Transverse colon (tissue), 4 donors: ENCODE measurements around the gene FRY. TPM values are rescaled to one million over a fixed set of nuclear protein-coding genes. Genes with fewer than 3 reads are reported as not detected.

Experiments used
- DNase-seq: peaks from one replicate; pipeline ENCODE4 v3.0.0-alpha.2; 2019
- H3K27ac ChIP-seq, 4 donors: fragments of 200-600 bp; sonication (generic); 2 replicates each; pipeline ENCODE4 v1.5.1; 2016 to 2018; ENCODE audit warnings: inconsistent platforms in 4 of 4
- H3K27me3 ChIP-seq: fragments of 200-600 bp; sonication (generic); 2 replicates; pipeline ENCODE4 v1.5.1; 2017; ENCODE audit warnings: inconsistent platforms
- H3K36me3 ChIP-seq, 4 donors: fragments of 200-600 bp; sonication (generic); 2 replicates each; pipeline ENCODE4 v1.5.1; 2017 to 2019; ENCODE audit warnings: inconsistent platforms in 4 of 4
- H3K4me1 ChIP-seq, 4 donors: fragments of 200-600 bp; sonication (generic); 2 replicates each; pipeline ENCODE4 v1.5.1; 2017 to 2020; ENCODE audit warnings: inconsistent platforms in 4 of 4
- H3K4me3 ChIP-seq, 4 donors: fragments of 200-600 bp; sonication (generic); 1 replicate in 1 of 4; 2 replicates in 3 of 4; pipeline versions ENCODE4 v1.5.1 to v1.6.1; 2017 to 2019; ENCODE audit warnings: inconsistent platforms in 4 of 4
- H3K9me3 ChIP-seq, 2 donors: fragments of 200-600 bp; sonication (generic); 2 replicates each; pipeline ENCODE4 v1.5.1; 2017 to 2019; ENCODE audit warnings: inconsistent platforms in 2 of 2
- EP300 ChIP-seq: sonication (generic); formaldehyde crosslinking; IDR thresholded peaks from one replicate; pipeline ENCODE4 v1.6.1; 2017; ENCODE audit warnings: antibody characterized with exemption, low read depth
- POLR2A ChIP-seq: fragments of 450-650 bp; IDR thresholded peaks from one replicate; pipeline ENCODE4 v1.6.1; 2016; ENCODE audit warnings: antibody characterized with exemption, mild to moderate bottlenecking, moderate library complexity
- POLR2AphosphoS5 ChIP-seq, 3 donors: sonication (generic); formaldehyde crosslinking; IDR thresholded peaks; one replicate each; pipeline ENCODE4 v1.6.1; 2016; ENCODE audit warnings: antibody characterized with exemption in 3 of 3
- WGBS, 2 donors: methylation state at CpG; one replicate each; pipeline ENCODE4 v1.1.5; 2018; ENCODE audit warnings: low coverage in 1 of 2; 5-methylcytosine and 5-hydroxymethylcytosine counted together
- in situ Hi-C, 4 donors: fragments of 200-750 bp; cut with MboI; loops; one replicate each; pipeline versions ENCODE4 v1.15.0 to v1.15.1; 2017; ENCODE audit warnings: low sequenced_read_pairs in 3 of 4, low pct_ligation_motif_present in 1 of 4, low pct_unique_long_range_greater_than_20kb in 1 of 4
- intact Hi-C: fragments of 100-400 bp; cut with DNase I; formaldehyde crosslinking; loops from one replicate; pipeline ENCODE4 v1.15.1; 2023; ENCODE audit warnings: low total_unique reads
- total RNA-seq, 4 donors: library from RNA; depleted of rRNA; stranded (reverse); fragments of >200 nt; gene quantifications; one replicate each; pipeline ENCODE4 v1.1.0, GENCODE V29; 2016
- TF ChIP-seq, protein P1 (sequence below), 5 experiments: fragments of 200-600 bp in 3 of 5; fragments of 450-650 bp in 2 of 5; sonication (generic) in 3 of 5; IDR thresholded peaks; 1 replicate in 2 of 5; 2 replicates in 3 of 5; pipeline ENCODE4 v1.5.1; 2016 to 2017; ENCODE audit warnings: antibody characterized with exemption in 5 of 5, inconsistent platforms in 3 of 5, mild to moderate bottlenecking in 2 of 5, moderate library complexity in 1 of 5

FRY gene
- total RNA-seq, 4 donors from 2014 or later = 6.7 to 42.6 (median 12.4) TPM

DNA sequence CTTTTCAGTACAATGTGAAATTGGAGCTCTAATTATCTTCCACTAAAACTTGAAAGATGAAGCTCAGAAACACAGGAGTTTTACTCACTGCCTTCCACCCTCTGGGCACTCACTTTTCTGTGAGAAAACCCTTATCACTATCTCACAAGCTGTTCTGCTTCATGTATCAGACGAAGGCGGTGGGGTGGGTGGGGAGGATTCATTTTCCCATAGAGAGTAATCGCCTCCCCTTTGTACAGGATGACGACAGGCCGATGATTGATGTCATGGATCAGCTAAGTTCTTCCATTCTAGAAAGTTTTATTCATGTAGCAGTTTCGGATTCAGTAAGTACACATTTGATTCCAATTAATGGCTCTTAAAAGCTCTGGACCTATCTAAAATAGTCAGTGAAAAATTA lies 143.7 kb downstream of the FRY start:
- Histone ChIP-seq H3K9me3 (no peaks in the 10 kb centered on the region), H3K4me1 (no peaks in the 10 kb centered on the region), H3K27ac (no peak overlapping the region), H3K27me3 (no peaks in the 10 kb centered on the region), H3K4me3 (no peak overlapping the region), H3K36me3 (no peaks in the 10 kb centered on the region)
- no peak for DNase-seq
- TF ChIP-seq POLR2A = no peak
- TF ChIP-seq EP300 = no peak
- no peak for TF ChIP-seq POLR2AphosphoS5 (IDR thresholded peaks at IDR 0.05)
- TF ChIP-seq, protein P1, sequence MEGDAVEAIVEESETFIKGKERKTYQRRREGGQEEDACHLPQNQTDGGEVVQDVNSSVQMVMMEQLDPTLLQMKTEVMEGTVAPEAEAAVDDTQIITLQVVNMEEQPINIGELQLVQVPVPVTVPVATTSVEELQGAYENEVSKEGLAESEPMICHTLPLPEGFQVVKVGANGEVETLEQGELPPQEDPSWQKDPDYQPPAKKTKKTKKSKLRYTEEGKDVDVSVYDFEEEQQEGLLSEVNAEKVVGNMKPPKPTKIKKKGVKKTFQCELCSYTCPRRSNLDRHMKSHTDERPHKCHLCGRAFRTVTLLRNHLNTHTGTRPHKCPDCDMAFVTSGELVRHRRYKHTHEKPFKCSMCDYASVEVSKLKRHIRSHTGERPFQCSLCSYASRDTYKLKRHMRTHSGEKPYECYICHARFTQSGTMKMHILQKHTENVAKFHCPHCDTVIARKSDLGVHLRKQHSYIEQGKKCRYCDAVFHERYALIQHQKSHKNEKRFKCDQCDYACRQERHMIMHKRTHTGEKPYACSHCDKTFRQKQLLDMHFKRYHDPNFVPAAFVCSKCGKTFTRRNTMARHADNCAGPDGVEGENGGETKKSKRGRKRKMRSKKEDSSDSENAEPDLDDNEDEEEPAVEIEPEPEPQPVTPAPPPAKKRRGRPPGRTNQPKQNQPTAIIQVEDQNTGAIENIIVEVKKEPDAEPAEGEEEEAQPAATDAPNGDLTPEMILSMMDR (IDR thresholded peaks at IDR 0.05) = no peak
- WGBS, 2 donors = 77 to 87% methylated on average over 5 to 6 of the region's 6 CpGs
- in situ Hi-C loops (no loop called here), intact Hi-C loops (no loop called here)

DNA sequence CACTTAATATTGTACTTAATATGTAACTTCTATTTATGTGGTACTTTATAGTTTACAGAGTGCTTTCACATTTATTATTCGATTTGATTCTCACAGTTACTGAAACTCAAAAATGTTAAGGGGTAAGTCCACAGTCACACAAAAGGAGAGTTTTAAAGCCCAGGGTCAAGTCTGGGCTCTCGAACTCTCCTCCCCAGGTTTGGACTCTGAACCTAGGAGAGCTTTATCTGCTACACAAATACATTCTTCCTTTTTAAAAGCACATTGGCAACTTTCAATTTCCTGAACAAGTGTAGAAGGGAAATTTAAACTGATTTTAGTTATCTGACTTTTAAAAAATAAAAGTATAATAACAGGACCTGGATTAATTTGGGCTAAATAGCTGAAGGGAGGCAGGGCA lies 144.4 kb downstream of the FRY start:
- DNase-seq = no peak
- H3K27me3 ChIP-seq = no peaks in the 10 kb centered on the region
- H3K36me3 ChIP-seq = no peaks in the 10 kb centered on the region
- H3K4me3 ChIP-seq = no peak overlapping the region
- no peaks in the 10 kb centered on the region for H3K4me1 ChIP-seq
- no peak for TF ChIP-seq EP300
- TF ChIP-seq POLR2AphosphoS5 (IDR thresholded peaks at IDR 0.05) = no peak
- TF ChIP-seq POLR2A = no peak
- TF ChIP-seq, protein P1 (IDR thresholded peaks at IDR 0.05) = no peak
- in situ Hi-C loops (no loop called here), intact Hi-C loops (no loop called here)
- H3K9me3 ChIP-seq = no peaks in the 10 kb centered on the region
- no peak overlapping the region for H3K27ac ChIP-seq
- WGBS, 2 donors = 40 to 57% methylated on average over 2 of the region's 2 CpGs

DNA sequence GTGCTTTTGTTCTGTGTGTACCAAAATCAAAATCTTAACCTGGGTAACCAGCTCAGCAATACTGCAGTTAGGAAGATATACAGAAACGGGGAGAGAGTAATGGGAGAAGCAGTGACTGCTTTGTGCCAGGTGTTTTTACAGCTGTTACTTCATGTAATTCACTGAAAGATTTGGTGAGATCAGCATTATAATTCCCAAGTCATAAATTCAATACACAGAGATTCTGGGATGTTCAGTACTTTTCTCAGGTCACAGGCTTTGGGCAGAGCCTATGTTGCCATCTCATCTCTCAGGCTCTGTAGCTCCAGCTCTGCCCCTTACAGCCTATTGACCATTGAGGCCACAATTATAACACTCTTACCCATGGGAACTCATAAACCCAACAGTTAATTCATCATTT lies 145.1 kb downstream of the FRY start:
- no peak for DNase-seq

DNA sequence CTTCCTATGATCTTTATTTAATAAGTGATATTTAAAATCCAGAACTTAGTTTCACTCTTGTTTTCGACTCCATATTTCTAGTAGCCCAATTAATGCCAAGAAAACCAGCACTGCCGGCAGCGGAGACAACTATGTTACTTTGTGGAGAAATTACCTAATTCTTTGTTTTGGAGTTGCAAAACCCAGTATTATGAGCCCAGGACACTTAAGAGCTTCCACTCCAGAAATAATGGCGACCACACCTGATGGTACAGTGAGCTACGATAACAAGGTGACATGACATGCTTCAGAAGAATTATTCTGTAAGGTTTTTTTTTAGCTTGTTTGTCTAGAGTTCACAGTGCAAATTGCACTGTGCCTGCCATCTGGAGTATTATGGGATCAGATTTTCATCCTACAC lies 147.2 kb downstream of the FRY start:
- intact Hi-C loops = no loop called here
- no peaks in the 10 kb centered on the region for H3K9me3 ChIP-seq
- no peaks in the 10 kb centered on the region for H3K27me3 ChIP-seq
- no peak for DNase-seq
- H3K36me3 ChIP-seq = no peaks in the 10 kb centered on the region
- WGBS, 2 donors = 91 to 93% methylated on average over 3 to 5 of the region's 5 CpGs
- no peak overlapping the region for H3K4me3 ChIP-seq
- TF ChIP-seq EP300 (no peak), POLR2A (no peak), POLR2AphosphoS5 (IDR thresholded peaks at IDR 0.05) (no peak)
- TF ChIP-seq, protein P1 (IDR thresholded peaks at IDR 0.05) = no peak
- no peak overlapping the region for H3K27ac ChIP-seq
- in situ Hi-C loops = no loop called here
- no peaks in the 10 kb centered on the region for H3K4me1 ChIP-seq

More for the DNA sequence above, 145.1 kb downstream of the FRY start:
- Histone ChIP-seq H3K4me3 (no peak overlapping the region), H3K4me1 (no peaks in the 10 kb centered on the region), H3K27me3 (no peaks in the 10 kb centered on the region), H3K36me3 (no peaks in the 10 kb centered on the region), H3K9me3 (no peaks in the 10 kb centered on the region), H3K27ac (no peak overlapping the region)
- intact Hi-C loops (no loop called here), in situ Hi-C loops (no loop called here)
- no peak for TF ChIP-seq EP300
- no peak for TF ChIP-seq POLR2AphosphoS5 (IDR thresholded peaks at IDR 0.05)
- TF ChIP-seq, protein P1 (IDR thresholded peaks at IDR 0.05) = no peak
- no peak for TF ChIP-seq POLR2A
- 68 to 71% methylated on average over 1 of the region's 1 CpG for WGBS, 2 donors
